GM12878 (cell line): ENCODE data around the gene WASF1. TPM values are rescaled to one million over a fixed set of nuclear protein-coding genes. Genes with fewer than 3 reads are reported as not detected.

Source experiments
- ATAC-seq: fragments of 200-7000 bp; cut with Tn5 transposase; 3 replicates; pipeline ENCODE4 v1.9.1; 2020; ENCODE audit warnings: mild to moderate bottlenecking, moderate library complexity
- BruUV-seq: library from RNA; stranded (reverse); fragments of 400-500 nt; replicated peaks from 2 replicates; lab custom pipeline; 2021; lab: Mats Ljungman, UMichigan
- CTCF ChIA-PET: fragments of 300-600 bp; sonication (Branson Sonifier 250); formaldehyde crosslinking; extraction: SDS; loops from one replicate; lab custom pipeline; 2021; ENCODE audit warnings: inconsistent platforms; lab: Yijun Ruan, JAX
- POLR2A ChIA-PET: fragments of 350-600 bp; formaldehyde crosslinking; extraction: SDS; loops from one replicate; lab custom pipeline; 2021; ENCODE audit warnings: inconsistent platforms; lab: Charles Lee
- RAD21 ChIA-PET: fragments of 300-600 bp; sonication (Branson Sonifier 250); formaldehyde crosslinking; loops from one replicate; lab custom pipeline; 2023; ENCODE audit warnings: antibody characterized with exemption; ENCODE audit not compliant: unreplicated experiment; lab: Charles Lee
- SMC1A ChIA-PET: fragments of 300-600 bp; sonication (Branson Sonifier 250); formaldehyde crosslinking; loops from one replicate; lab custom pipeline; 2023; ENCODE audit not compliant: unreplicated experiment, uncharacterized antibody; lab: Charles Lee
- DNase-seq: peaks from one replicate; pipeline ENCODE4 v3.0.0-alpha.2; 2011; ENCODE audit warnings: low read depth, low spot score
- FAIRE-seq: peaks from 3 replicates; lab custom pipeline; 2011; peaks lifted over from hg19 to GRCh38; lab: Jason Lieb, UNC
- H2AFZ ChIP-seq: 2 replicates; pipeline ENCODE4 v1.6.0; 2011; ENCODE audit warnings: low read depth, low read length, control low read depth; ENCODE audit not compliant: control insufficient read depth
- H3K27ac ChIP-seq: 2 replicates; pipeline ENCODE4 v1.5.1; 2011; ENCODE audit warnings: control low read depth; ENCODE audit not compliant: control insufficient read depth, insufficient read depth
- H3K27me3 ChIP-seq, 2 experiments: replicated peaks in 1 of 2; 2 replicates each; pipeline versions ENCODE4 v1.6.0 to v1.6.1; 2011; ENCODE audit warnings: low read length in 1 of 2; ENCODE audit not compliant: control insufficient read depth in 2 of 2, insufficient read depth in 2 of 2
- H3K36me3 ChIP-seq, 2 experiments: 2 replicates each; pipeline ENCODE4 v1.5.1; 2011; ENCODE audit warnings: low read length in 1 of 2; ENCODE audit not compliant: control insufficient read depth in 2 of 2, insufficient read depth in 2 of 2
- H3K4me1 ChIP-seq: 2 replicates; pipeline ENCODE4 v1.6.1; 2011; ENCODE audit warnings: mild to moderate bottlenecking, low read length, moderate library complexity, mixed read lengths; ENCODE audit not compliant: control insufficient read depth, insufficient read depth
- H3K4me2 ChIP-seq: 2 replicates; pipeline ENCODE4 v1.6.0; 2011; ENCODE audit warnings: control low read depth; ENCODE audit not compliant: control insufficient read depth, insufficient read depth
- H3K4me3 ChIP-seq: fragments of 200-600 bp; sonication (generic); 2 replicates; pipeline ENCODE4 v1.5.1; 2016
- H3K79me2 ChIP-seq: 2 replicates; pipeline ENCODE4 v1.6.0; 2011; ENCODE audit warnings: low read length; ENCODE audit not compliant: control insufficient read depth, insufficient read depth
- H3K9ac ChIP-seq: 2 replicates; pipeline ENCODE4 v1.8.0; 2011; ENCODE audit warnings: low read length, control low read depth, mixed read lengths; ENCODE audit not compliant: control insufficient read depth, insufficient read depth
- H3K9me3 ChIP-seq: replicated peaks from 3 replicates; pipeline ENCODE4 v1.5.1; 2011; ENCODE audit warnings: mild to moderate bottlenecking, low read length; ENCODE audit not compliant: control insufficient read depth, insufficient read depth
- H4K20me1 ChIP-seq: 2 replicates; pipeline ENCODE4 v1.6.0; 2011; ENCODE audit not compliant: control insufficient read depth, insufficient read depth
- EP300 ChIP-seq, 2 experiments: fragments of 150-350 bp in 1 of 2; IDR thresholded peaks; 2 replicates each; pipeline ENCODE4 v1.6.1; 2011 to 2012; ENCODE audit warnings: low read depth in 2 of 2, low read length in 2 of 2, borderline replicate concordance in 1 of 2, improper control_type of control experiment in 1 of 2, inconsistent platforms in 1 of 2; ENCODE audit not compliant: control insufficient read depth in 1 of 2
- ETV6 ChIP-seq, 2 experiments: fragments of 450-650 bp in 1 of 2; IDR thresholded peaks in 1 of 2; conservative IDR thresholded peaks in 1 of 2; 2 replicates each; pipeline ENCODE4 v1.6.1; 2014; ENCODE audit warnings: antibody characterized with exemption in 1 of 2, borderline replicate concordance in 1 of 2, low read depth in 1 of 2, mild to moderate bottlenecking in 1 of 2, moderate library complexity in 1 of 2
- FOS ChIP-seq: IDR thresholded peaks from 3 replicates; pipeline ENCODE4 v1.6.1; 2011; ENCODE audit warnings: borderline replicate concordance; ENCODE audit not compliant: insufficient read length; ENCODE audit errors: extremely low read depth
- GATAD2B ChIP-seq: fragments of 450-650 bp; conservative IDR thresholded peaks from 2 replicates; pipeline ENCODE4 v1.6.1; 2017; ENCODE audit warnings: low read depth, mild to moderate bottlenecking, moderate library complexity
- HCFC1 ChIP-seq: fragments of 150-350 bp; IDR thresholded peaks from 2 replicates; pipeline ENCODE4 v1.6.1; 2014; ENCODE audit warnings: low read length
- HDGF ChIP-seq: fragments of 450-650 bp; IDR thresholded peaks from 2 replicates; pipeline ENCODE4 v1.6.1; 2016; ENCODE audit warnings: antibody characterized with exemption
- KDM1A ChIP-seq: fragments of 200-600 bp; sonication (generic); IDR thresholded peaks from 2 replicates; pipeline ENCODE4 v1.6.1; 2016; ENCODE audit warnings: borderline replicate concordance
- MTA2 ChIP-seq: fragments of 450-650 bp; IDR thresholded peaks from 2 replicates; pipeline ENCODE4 v1.6.1; 2016; ENCODE audit warnings: low read depth, mild to moderate bottlenecking, moderate library complexity
- MXI1 ChIP-seq: fragments of 150-350 bp; IDR thresholded peaks from 2 replicates; pipeline ENCODE4 v1.6.1; 2011; ENCODE audit warnings: low read depth, mild to moderate bottlenecking, inconsistent platforms, low read length, improper control_type of control experiment
- NR2C1 ChIP-seq: fragments of 450-650 bp; IDR thresholded peaks from 2 replicates; pipeline ENCODE4 v1.6.1; 2017; ENCODE audit warnings: antibody characterized with exemption, mild to moderate bottlenecking, moderate library complexity
- SREBF1 ChIP-seq: IDR thresholded peaks from 2 replicates; pipeline ENCODE4 v1.6.1; 2012; ENCODE audit warnings: mild to moderate bottlenecking, low read length
- SREBF2 ChIP-seq: IDR thresholded peaks from 2 replicates; pipeline ENCODE4 v1.6.1; 2012; ENCODE audit warnings: mild to moderate bottlenecking, low read length
- SUPT20H ChIP-seq: IDR thresholded peaks from 2 replicates; pipeline ENCODE4 v1.6.1; 2011; ENCODE audit warnings: low read depth, mild to moderate bottlenecking, low read length, moderate library complexity, borderline replicate concordance; ENCODE audit not compliant: control insufficient read depth
- TARDBP ChIP-seq: IDR thresholded peaks from 2 replicates; pipeline ENCODE4 v1.6.1; 2016; ENCODE audit warnings: borderline replicate concordance
- WGBS: methylation state at CpG from one replicate; pipeline ENCODE4 v1.1.6; 2016; ENCODE audit warnings: low lambda C conversion rate; ENCODE audit not compliant: insufficient replicate concordance, insufficient coverage; ENCODE audit errors: missing lambda C conversion rate; 5-methylcytosine and 5-hydroxymethylcytosine counted together
- in situ Hi-C: fragments of 300-500 bp; cut with MboI; formaldehyde crosslinking; loops from 9 replicates; pipeline ENCODE4 v1.14.3; 2018; ENCODE audit warnings: mixed read lengths
- intact Hi-C: fragments of 100-400 bp; cut with micrococcal nuclease; formaldehyde crosslinking; loops from one replicate; pipeline ENCODE4 v1.14.2; 2022; ENCODE audit not compliant: unreplicated experiment
- polyA plus RNA-seq, 11 experiments: library from polyadenylated mRNA; depleted of rRNA in 4 of 11; unstranded in 6 of 11; stranded (reverse) in 5 of 11; fragments of >200 nt; fragmentation: Nextera tagmentation in 4 of 11; fragmentation: Illumina TruSeq in 1 of 11; extraction: Ambion mirVana in 4 of 11; extraction: Trizol in 1 of 11; gene quantifications; 1 replicate in 1 of 11; 2 replicates in 10 of 11; pipeline versions ENCODE4 v1.2.1 to v1.2.3, GENCODE V29; 2011 to 2016; ENCODE audit warnings: inconsistent platforms in 2 of 11, missing spikeins in 2 of 11, low read depth in 1 of 11
- total RNA-seq, 4 experiments: library from RNA; depleted of rRNA in 3 of 4; stranded (reverse); fragments of >200 nt in 3 of 4; fragmentation: Illumina TruSeq in 1 of 4; extraction: Trizol in 1 of 4; gene quantifications; 2 replicates each; pipeline versions ENCODE4 v1.2.1 to v1.2.3, GENCODE V29; 2013 to 2021
- TF ChIP-seq, protein P1 (sequence below): IDR thresholded peaks from 2 replicates; pipeline ENCODE4 v1.6.1; 2011; ENCODE audit warnings: borderline replicate concordance, low read depth, mild to moderate bottlenecking, moderate library complexity, low read length; ENCODE audit not compliant: insufficient read depth, poor library complexity, severe bottlenecking
- TF ChIP-seq, protein P2 (sequence below): fragments of 450-650 bp; formaldehyde crosslinking; IDR thresholded peaks from 2 replicates; pipeline ENCODE4 v1.5.0; 2022; ENCODE audit warnings: mild to moderate bottlenecking, missing genetic modification characterization

WASF1 gene
- total and polyA plus RNA-seq, 10 of the 15 experiments (the other 5 are each of a cell fraction or from before 2014, with no cell fraction given): 1.3 to 10.2 (median 4.5) TPM

DNA sequence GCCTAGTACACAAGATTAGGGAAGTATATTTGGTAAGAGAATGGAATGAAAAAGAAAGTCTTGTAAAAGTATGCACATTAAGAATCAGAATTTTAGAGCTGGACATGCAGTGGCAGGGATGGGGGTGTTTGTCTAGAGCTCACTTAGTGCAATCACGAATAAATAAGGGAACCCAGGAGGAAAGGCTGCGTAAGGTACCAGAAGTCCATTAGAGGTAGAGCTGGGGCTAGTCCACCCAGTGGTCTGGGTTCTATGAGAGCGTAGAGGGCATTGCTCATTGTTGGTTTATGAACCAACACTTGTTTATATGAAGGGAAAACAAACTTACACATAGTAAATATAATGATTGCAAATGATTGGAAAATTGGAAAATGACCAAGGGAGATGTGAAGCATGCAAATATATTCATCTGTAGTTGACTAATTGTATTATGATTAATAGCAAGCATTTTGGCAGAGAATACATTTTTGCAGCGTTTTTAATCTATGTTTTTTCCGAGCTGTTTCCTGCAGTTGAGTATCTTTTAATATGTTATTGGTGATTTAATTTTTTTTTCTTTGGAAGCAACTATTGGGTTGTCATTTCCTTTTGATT is 3.9 kb upstream of the WASF1 start:
- H3K9ac ChIP-seq: no peak overlapping the region; the same call in 1 of the 2 replicates
- ChIA-PET POLR2A (interaction anchor here (0.7 to 1.3 kb wide), 2 partner anchors 22 to 91 kb away, joined by 4 read pairs; no protein-coding TSS in a partner anchor), RAD21 (interaction anchor here (0.5 to 1.1 kb wide), 3 partner anchors 22 to 1860 kb away, joined by 3 to 7 read pairs (median 4); no protein-coding TSS in a partner anchor)
- WGBS: 96% methylated on average over 5 of the region's 5 CpGs
- FAIRE-seq (no peak), ATAC-seq (no peak), DNase-seq (no peak)
- H3K9me3 ChIP-seq: no peaks in the 10 kb centered on the region
- peaks cover 3% of the 10 kb centered on the region for H3K4me1 ChIP-seq
- H2AFZ ChIP-seq: no peak overlapping the region
- H3K27me3 ChIP-seq: no peaks in the 10 kb centered on the region
- intact Hi-C loops: loop anchor here (5.0 to 10.0 kb wide), 3 partner anchors 141 to 709 kb away; partner anchors contain the start of genes AK9 and FIG4
- in situ Hi-C loops: no loop called here
- H3K4me2 ChIP-seq: peak overlapping the region; percentile 67
- no TSS peak for BruUV-seq
- peaks cover 77% of the 10 kb centered on the region for H3K79me2 ChIP-seq
- no peak overlapping the region for H3K27ac ChIP-seq
- H3K36me3 ChIP-seq: no peaks in the 10 kb centered on the region; a peak in 1 of 4 replicates
- TF ChIP-seq SUPT20H (no peak), SREBF2 (no peak), GATAD2B (no peak), KDM1A (no peak), FOS (no peak), HCFC1 (no peak), TARDBP (no peak), HDGF (no peak), NR2C1 (no peak), ETV6 (conservative IDR thresholded peaks at IDR 0.05 in 1 of 2, IDR thresholded peaks at IDR 0.05 in 1 of 2; ENCODE audit: borderline replicate concordance in 1 of 2, low read depth in 1 of 2) (no peak), SREBF1 (no peak), MXI1 (no peak), MTA2 (no peak), EP300 (IDR thresholded peaks at IDR 0.05; ENCODE audit: borderline replicate concordance in 1 of 2, control insufficient read depth in 1 of 2, low read depth in 2 of 2, low read length in 2 of 2) (no peak)
- TF ChIP-seq, protein P1, sequence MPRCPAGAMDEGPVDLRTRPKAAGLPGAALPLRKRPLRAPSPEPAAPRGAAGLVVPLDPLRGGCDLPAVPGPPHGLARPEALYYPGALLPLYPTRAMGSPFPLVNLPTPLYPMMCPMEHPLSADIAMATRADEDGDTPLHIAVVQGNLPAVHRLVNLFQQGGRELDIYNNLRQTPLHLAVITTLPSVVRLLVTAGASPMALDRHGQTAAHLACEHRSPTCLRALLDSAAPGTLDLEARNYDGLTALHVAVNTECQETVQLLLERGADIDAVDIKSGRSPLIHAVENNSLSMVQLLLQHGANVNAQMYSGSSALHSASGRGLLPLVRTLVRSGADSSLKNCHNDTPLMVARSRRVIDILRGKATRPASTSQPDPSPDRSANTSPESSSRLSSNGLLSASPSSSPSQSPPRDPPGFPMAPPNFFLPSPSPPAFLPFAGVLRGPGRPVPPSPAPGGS: no peak
- TF ChIP-seq, protein P2, sequence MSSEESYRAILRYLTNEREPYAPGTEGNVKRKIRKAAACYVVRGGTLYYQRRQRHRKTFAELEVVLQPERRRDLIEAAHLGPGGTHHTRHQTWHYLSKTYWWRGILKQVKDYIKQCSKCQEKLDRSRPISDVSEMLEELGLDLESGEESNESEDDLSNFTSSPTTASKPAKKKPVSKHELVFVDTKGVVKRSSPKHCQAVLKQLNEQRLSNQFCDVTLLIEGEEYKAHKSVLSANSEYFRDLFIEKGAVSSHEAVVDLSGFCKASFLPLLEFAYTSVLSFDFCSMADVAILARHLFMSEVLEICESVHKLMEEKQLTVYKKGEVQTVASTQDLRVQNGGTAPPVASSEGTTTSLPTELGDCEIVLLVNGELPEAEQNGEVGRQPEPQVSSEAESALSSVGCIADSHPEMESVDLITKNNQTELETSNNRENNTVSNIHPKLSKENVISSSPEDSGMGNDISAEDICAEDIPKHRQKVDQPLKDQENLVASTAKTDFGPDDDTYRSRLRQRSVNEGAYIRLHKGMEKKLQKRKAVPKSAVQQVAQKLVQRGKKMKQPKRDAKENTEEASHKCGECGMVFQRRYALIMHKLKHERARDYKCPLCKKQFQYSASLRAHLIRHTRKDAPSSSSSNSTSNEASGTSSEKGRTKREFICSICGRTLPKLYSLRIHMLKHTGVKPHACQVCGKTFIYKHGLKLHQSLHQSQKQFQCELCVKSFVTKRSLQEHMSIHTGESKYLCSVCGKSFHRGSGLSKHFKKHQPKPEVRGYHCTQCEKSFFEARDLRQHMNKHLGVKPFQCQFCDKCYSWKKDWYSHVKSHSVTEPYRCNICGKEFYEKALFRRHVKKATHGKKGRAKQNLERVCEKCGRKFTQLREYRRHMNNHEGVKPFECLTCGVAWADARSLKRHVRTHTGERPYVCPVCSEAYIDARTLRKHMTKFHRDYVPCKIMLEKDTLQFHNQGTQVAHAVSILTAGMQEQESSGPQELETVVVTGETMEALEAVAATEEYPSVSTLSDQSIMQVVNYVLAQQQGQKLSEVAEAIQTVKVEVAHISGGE: no peak
- TF ChIP-seq, all 136 proteins: peak for 0
- ChIA-PET SMC1A (interaction anchor here (0.5 to 1.4 kb wide), 4 partner anchors 16 to 656 kb away, joined by 3 to 8 read pairs (median 3); no protein-coding TSS in a partner anchor), CTCF (no interaction called here)
- peak overlapping the region; percentile 78; the same call in 1 of the 2 replicates for H3K4me3 ChIP-seq
- H4K20me1 ChIP-seq: no peaks in the 10 kb centered on the region
